ENCODE data around the gene CMTR1. TPM values are rescaled to one million over a fixed set of nuclear protein-coding genes. Genes with fewer than 3 reads are reported as not detected.

Gene CMTR1
- total and polyA plus RNA-seq, 2 of the 13 experiments (the other 11 are each of a cell fraction or from before 2014, with no cell fraction given) = 19.7 to 55.2 TPM

- ChIA-PET POLR2A (no interaction called here), CTCF (ENCODE audit: low intra/inter-chr PET ratio, low total read pairs) (no interaction called here)
- FAIRE-seq (no peak), DNase-seq (ENCODE audit: low spot score) (no peak), ATAC-seq (no peak)
- TF ChIP-seq SRF (IDR thresholded peaks at IDR 0.05; ENCODE audit: low read depth, low read length) (no peak), ZNF839 (CRISPR knock-in tag; IDR thresholded peaks at IDR 0.05; ENCODE audit: borderline replicate concordance) (no peak), HOXA9 (CRISPR knock-in tag; IDR thresholded peaks at IDR 0.05; ENCODE audit: borderline replicate concordance) (no peak), ZBTB14 (CRISPR knock-in tag; IDR thresholded peaks at IDR 0.05) (no peak), ZSCAN12 (CRISPR knock-in tag; IDR thresholded peaks at IDR 0.05) (no peak), ZNF264 (CRISPR knock-in tag; IDR thresholded peaks at IDR 0.05) (no peak), ZNF574 (CRISPR knock-in tag; IDR thresholded peaks at IDR 0.05) (no peak), NR3C1 (CRISPR knock-in tag; IDR thresholded peaks at IDR 0.05) (no peak), PATZ1 (CRISPR knock-in tag; IDR thresholded peaks at IDR 0.05) (no peak), NR0B2 (CRISPR knock-in tag; IDR thresholded peaks at IDR 0.05) (no peak)
- Histone ChIP-seq H3K27ac (ENCODE audit: extremely low read length, insufficient read depth, low read length) (no peak overlapping the region), H3K9me3 (ENCODE audit: low read length) (no peaks in the 10 kb centered on the region), H3K4me3 (replicated peaks in 1 of 3; ENCODE audit: insufficient read depth in 1 of 3, low read depth in 2 of 3, low read length in 3 of 3) (no peak overlapping the region), H3K36me3 (replicated peaks in 1 of 2; ENCODE audit: control insufficient read depth in 1 of 2, insufficient read depth in 2 of 2, low read length in 2 of 2) (peaks cover 37 to 78% of the 10 kb centered on the region in 2 experiments), H3K4me1 (ENCODE audit: insufficient read depth, low read length) (no peaks in the 10 kb centered on the region), H2AFZ (ENCODE audit: low read length) (no peak overlapping the region), H3K79me2 (ENCODE audit: insufficient read depth, low read length) (no peaks in the 10 kb centered on the region), H3K9ac (ENCODE audit: insufficient read depth, low read depth, low read length) (no peak overlapping the region), H4K20me1 (ENCODE audit: insufficient read depth, low read length) (no peaks in the 10 kb centered on the region), H3K27me3 (ENCODE audit: control insufficient read depth in 1 of 2, insufficient read depth in 2 of 2, low read length in 2 of 2) (no peaks in the 10 kb centered on the region), H3K4me2 (ENCODE audit: low read depth, low read length) (no peak overlapping the region)
- intact Hi-C loops (cut with micrococcal nuclease; ENCODE audit: unreplicated experiment) = no loop called here
- 97% methylated on average over 2 of the region's 2 CpGs for WGBS (ENCODE audit: low lambda C conversion rate)
- in situ Hi-C loops (cut with HindIII; ENCODE audit: extremely low pct_ligation_motif_present, low pct_unique_long_range_greater_than_20kb) = no loop called here
- no TSS peak for BruUV-seq (replicated peaks)
Observed at GRCh38 chr6:37460805-37461204, 27.8 kb downstream of the CMTR1 start.

Data from HepG2 (cell line).